Neutrophil (primary cell): ENCODE measurements around the gene NIT1.

Source experiments
- H3K27ac ChIP-seq: fragments of 200-600 bp; sonication (generic); 2 replicates; pipeline ENCODE4 v1.5.1; 2016; ENCODE audit warnings: mild to moderate bottlenecking, moderate library complexity
- H3K27me3 ChIP-seq: fragments of 200-600 bp; sonication (generic); 2 replicates; pipeline ENCODE4 v1.6.0; 2016; ENCODE audit warnings: mild to moderate bottlenecking
- H3K36me3 ChIP-seq: fragments of 200-600 bp; sonication (generic); 2 replicates; pipeline ENCODE4 v1.5.1; 2017
- H3K4me1 ChIP-seq, 2 experiments: fragments of 200-600 bp in 1 of 2; sonication (generic) in 1 of 2; 1 replicate in 1 of 2; 2 replicates in 1 of 2; pipeline versions ENCODE4 v1.5.1 to v1.6.1; 2013 to 2016; ENCODE audit warnings: low read depth in 1 of 2, low read length in 1 of 2, mild to moderate bottlenecking in 1 of 2, moderate library complexity in 1 of 2; ENCODE audit not compliant: control insufficient read depth in 1 of 2, insufficient read depth in 1 of 2
- H3K4me3 ChIP-seq, 2 experiments: fragments of 200-600 bp in 1 of 2; sonication (generic) in 1 of 2; 1 replicate in 1 of 2; 2 replicates in 1 of 2; pipeline ENCODE4 v1.5.1; 2013 to 2016; ENCODE audit warnings: low read depth in 1 of 2, low read length in 1 of 2, mild to moderate bottlenecking in 1 of 2, moderate library complexity in 1 of 2
- H3K9me3 ChIP-seq: fragments of 200-600 bp; sonication (generic); 2 replicates; pipeline ENCODE4 v1.5.1; 2016
- TF ChIP-seq, protein P1 (sequence below): fragments of 200-600 bp; sonication (generic); IDR thresholded peaks from 2 replicates; pipeline ENCODE4 v1.5.1; 2016; ENCODE audit warnings: antibody characterized with exemption

Gene NIT1

DNA sequence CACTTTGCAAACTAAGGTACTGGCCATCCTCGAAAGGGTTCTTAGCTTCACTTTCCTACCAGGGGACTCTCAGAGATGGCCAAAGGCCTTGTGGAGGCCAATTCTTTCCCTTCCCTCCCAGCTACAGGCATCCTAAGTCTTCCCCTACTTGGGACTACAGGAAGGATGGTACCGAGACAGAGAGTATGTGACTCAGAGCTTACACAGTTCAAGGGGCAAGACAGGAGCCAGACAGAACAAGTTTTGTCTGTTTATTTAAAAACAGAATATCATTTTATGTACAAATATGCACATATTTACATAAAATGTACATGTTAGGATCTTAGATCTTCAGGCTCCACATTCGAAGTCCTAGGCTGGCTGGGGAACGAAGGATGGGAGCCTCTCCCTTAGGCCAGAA lies 47.1 kb upstream of the NIT1 start:
- H3K27ac ChIP-seq = peak overlapping the region; percentile 99
- peaks cover 51 to 53% of the 10 kb centered on the region in 2 experiments for H3K4me1 ChIP-seq
- no peaks in the 10 kb centered on the region for H3K9me3 ChIP-seq
- TF ChIP-seq, protein P1, sequence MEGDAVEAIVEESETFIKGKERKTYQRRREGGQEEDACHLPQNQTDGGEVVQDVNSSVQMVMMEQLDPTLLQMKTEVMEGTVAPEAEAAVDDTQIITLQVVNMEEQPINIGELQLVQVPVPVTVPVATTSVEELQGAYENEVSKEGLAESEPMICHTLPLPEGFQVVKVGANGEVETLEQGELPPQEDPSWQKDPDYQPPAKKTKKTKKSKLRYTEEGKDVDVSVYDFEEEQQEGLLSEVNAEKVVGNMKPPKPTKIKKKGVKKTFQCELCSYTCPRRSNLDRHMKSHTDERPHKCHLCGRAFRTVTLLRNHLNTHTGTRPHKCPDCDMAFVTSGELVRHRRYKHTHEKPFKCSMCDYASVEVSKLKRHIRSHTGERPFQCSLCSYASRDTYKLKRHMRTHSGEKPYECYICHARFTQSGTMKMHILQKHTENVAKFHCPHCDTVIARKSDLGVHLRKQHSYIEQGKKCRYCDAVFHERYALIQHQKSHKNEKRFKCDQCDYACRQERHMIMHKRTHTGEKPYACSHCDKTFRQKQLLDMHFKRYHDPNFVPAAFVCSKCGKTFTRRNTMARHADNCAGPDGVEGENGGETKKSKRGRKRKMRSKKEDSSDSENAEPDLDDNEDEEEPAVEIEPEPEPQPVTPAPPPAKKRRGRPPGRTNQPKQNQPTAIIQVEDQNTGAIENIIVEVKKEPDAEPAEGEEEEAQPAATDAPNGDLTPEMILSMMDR = no peak
- H3K27me3 ChIP-seq = no peaks in the 10 kb centered on the region
- H3K4me3 ChIP-seq = no peak overlapping the region
- peaks cover 12% of the 10 kb centered on the region for H3K36me3 ChIP-seq

DNA sequence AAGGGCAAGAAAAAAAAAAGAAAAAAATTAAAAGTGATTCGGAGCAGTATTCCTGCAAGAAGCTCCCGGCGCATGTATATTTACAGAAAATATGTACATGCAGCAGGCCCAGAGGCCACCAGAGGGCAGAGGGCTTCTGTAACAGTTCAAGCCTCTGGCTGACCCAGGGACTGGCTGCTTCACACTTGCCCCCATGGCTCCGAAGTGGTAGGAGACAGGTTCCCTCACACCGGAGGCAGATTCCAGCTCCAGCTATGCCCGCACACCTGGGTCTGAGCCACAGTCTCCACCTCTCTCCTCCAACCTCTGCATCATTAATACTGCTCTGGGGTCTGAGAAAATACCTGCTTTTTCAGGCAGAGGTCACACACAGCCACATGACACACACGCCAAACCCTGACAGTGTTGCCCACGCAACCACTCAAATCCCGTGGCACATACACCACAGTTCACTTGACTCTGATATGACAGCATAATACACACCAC lies 46.0 kb upstream of the NIT1 start:
- no peaks in the 10 kb centered on the region for H3K36me3 ChIP-seq
- H3K27ac ChIP-seq = peak overlapping the region; percentile 99
- TF ChIP-seq, protein P1 = peak; percentile 76
- no peaks in the 10 kb centered on the region for H3K9me3 ChIP-seq
- no peaks in the 10 kb centered on the region for H3K27me3 ChIP-seq
- peaks cover 39 to 41% of the 10 kb centered on the region in 2 experiments for H3K4me1 ChIP-seq
- H3K4me3 ChIP-seq = peak overlapping the region in 1 of 2 experiments; percentile 19

DNA sequence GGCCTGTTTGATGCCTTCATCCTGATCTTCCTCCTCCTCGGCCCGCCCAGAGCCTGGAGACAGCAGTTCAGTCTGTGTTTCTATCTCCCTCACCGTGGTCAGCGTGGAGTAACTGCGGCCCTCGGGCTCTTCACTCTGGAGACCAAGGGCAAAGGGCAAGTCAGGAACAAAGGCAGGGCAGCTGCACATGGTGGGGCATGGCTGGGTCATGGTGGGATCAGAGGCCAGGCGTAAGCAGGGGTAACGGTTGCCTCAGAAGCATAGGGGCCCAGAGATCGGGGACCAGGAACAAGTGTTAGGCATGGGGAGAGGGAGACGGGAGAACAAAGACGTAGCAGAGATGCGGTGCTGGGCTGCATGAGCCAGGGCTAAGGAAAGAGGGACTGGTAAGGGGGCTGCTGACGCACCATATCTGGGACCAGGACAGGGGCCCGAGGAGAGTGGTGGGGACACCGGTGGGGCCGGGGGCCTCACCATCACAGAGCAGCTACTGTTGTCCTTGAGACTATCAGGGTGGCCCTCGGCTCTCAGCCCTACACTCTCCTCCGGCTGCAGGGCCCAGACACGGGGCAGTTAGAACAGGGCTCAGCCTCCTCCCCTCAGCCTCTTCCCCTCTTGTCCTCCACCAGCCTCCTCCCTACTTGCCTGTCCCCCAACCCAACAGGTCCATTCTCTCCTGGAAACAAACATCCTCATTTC lies 45.0 kb upstream of the NIT1 start:
- H3K4me3 ChIP-seq = no peak overlapping the region

DNA sequence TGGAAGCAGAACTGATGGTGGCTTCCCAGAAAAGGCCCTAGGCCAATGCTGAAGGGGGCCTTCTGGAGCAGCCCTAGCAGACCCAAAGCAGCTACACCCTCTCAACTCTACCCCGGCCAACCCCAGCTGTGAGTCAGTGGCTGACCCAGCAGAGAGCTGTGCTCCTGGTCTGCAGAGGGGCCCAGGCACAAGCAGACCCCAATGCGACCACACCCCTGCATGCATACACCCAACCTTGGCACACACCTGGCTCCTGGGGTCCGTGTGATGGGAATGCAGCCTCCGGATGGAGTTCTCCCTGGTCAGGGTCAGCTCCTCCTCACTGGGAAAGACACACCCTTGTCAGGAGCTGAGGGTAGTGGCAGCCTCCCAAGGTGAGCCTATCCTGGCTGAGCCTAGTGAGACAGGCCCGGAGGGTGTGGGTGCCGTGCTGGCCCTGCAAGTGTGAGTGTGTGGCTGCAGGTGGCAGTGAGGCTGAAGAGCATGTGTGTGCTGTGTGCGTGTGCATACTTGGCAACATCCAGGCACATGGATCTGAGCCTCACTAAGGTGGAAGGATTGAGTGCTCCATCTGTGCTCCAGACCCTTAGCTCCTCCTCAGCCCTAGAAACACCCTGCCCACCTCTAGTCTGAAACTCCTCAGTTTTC lies 44.3 kb upstream of the NIT1 start:
- Histone ChIP-seq H3K27me3 (no peaks in the 10 kb centered on the region), H3K36me3 (no peaks in the 10 kb centered on the region), H3K4me3 (no peak overlapping the region), H3K4me1 (peaks cover 24 to 28% of the 10 kb centered on the region in 2 experiments), H3K9me3 (no peaks in the 10 kb centered on the region), H3K27ac (no peak overlapping the region)
- TF ChIP-seq, protein P1 = no peak

More for the DNA sequence above, 45.0 kb upstream of the NIT1 start:
- Histone ChIP-seq H3K27ac (peak overlapping the region; percentile 99), H3K9me3 (no peaks in the 10 kb centered on the region), H3K4me1 (peaks cover 29 to 31% of the 10 kb centered on the region in 2 experiments), H3K27me3 (no peaks in the 10 kb centered on the region), H3K36me3 (no peaks in the 10 kb centered on the region)
- TF ChIP-seq, protein P1 = peak; percentile 9

DNA sequence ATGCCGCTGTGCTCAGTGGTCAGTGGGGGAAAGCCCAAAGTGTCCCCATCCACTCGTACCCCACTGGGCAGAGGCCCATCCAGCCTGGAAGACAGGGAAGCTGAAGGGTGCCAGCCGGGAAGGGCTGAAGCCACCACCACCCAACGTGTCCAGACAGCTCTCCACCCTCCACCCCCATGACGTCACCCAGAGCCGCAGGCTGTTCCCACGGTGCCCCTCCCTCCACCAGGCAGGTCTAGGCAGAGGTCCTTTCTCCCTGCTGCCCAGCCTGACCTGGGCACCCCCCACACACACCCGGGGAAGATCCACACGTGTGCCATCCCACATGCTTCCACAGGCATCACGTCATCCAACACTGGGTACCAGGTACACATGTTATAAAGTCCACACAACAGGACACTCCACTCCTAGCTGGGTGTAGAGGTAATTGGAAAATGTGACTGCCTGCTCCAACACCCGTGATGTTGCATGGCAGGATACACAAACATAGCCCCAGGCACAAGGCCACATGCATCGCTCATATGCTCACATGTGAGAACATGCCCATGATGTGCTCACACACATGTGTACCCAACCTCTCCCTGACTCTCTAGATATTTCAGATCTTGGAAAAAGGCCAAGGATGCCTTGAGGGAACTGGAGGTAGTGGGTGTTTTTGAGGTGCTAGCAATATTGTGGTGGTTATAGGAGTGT lies 43.1 kb upstream of the NIT1 start:
- no peaks in the 10 kb centered on the region for H3K27me3 ChIP-seq
- no peak overlapping the region for H3K4me3 ChIP-seq
- no peaks in the 10 kb centered on the region for H3K36me3 ChIP-seq
- no peak overlapping the region for H3K27ac ChIP-seq
- peaks cover 24% of the 10 kb centered on the region in 2 experiments for H3K4me1 ChIP-seq
- TF ChIP-seq, protein P1 = no peak
- H3K9me3 ChIP-seq = no peaks in the 10 kb centered on the region
